ENCODE data around the gene JAK3. TPM values are rescaled to one million over a fixed set of nuclear protein-coding genes. Genes with fewer than 3 reads are reported as not detected.
A peak's percentile ranks its signal among the peaks of the same experiment; 100 is the strongest.
"Not testable (repeated sequence)": the region's sequence is repeated elsewhere in the genome, so short reads cannot be mapped to it uniquely, and the experiment has no call there.

JAK3 gene
- total RNA-seq, 1 donor from 2014 or later = 4.1 TPM

DNA sequence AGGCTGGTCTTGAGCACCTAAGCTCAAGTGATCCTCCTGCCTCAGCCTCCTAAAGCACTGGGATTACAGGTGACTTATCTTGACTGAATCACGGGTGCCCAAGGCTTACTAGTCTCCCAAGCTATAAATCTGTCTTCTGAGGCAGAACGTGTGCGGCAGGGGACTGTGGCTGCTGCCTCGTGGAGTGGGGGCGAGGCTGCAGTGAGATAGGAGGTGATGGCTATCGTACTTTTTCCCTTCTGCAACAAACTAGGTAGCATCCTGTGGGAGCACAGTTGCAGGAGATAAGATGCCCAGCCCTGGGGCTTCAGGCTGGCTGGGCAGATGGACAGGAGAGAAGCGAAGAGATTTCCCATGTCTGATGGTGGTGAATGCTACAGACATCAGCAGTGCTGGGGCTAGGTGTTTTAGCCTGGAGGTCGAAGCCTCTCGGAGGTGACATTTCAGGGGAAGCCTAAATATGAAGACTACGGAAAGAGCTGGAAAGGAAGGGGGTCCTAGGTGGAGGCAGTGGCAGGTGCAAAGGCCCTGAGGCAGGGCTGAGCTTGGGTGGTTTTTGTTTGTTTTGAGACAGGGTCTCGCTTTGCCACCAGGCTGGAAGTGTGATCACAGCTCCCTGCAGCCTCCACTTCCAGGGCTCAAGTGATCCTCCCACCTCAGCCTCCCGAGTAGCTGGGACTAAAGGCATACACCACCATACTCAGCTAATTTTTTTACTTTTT is 45.5 kb downstream of the JAK3 start:
- no peak for DNase-seq

DNA sequence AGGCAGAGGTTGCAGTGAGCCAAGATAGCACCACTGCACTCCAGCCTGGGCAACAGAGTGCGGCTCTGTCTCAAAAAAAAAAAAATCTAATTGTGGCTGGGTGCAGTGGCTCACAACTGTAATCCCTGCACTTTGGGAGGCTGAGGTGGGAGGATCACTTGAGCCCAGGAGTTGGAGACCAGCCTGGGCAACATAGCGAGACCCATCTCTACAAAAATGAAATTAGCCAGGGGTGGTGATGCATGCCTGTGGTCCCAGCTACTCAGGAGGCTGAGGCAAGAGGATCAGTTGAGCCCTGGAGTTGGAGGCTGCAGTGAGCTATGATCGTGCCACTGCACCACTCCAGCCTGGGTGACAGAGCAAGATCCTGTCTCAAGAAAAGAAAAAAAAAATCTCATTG is 49.2 kb downstream of the JAK3 start:
- not testable (repeated sequence) for DNase-seq

DNA sequence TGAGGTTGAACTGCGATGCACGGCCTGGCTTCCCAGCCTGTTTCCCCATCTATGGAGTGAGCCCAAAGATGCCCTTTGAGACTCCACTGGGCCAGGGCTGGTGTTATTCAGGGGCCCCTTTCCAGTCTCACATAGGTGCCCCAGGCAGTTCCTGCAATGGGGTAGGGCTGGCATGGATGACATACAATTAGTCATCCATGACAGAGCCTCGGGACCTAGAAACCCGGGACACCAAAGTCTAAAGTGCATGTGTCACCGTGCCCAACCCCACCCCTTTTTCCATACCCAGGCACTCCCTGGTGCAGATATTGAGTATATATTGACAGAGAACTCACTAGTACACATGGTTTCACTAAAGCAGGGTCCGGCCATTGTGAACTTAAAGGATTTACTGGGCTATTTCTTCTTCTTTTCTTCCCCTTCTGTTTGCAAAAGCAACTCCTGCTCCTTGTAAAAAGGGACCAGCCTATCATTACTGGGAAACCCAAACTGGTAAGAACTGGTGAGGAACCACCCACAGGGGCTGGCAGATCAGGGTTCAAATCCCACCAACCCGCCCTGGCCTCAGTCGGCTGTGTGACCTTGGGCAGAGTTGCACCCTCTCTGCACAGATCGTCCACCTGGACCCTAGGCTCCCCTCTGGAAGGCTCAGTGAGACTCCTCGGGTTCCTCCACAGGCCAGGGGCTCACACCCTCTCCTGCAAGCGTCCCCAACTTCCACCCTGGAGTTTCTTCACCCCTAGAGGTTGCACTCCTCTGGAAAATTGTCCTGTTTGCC is 50.2 kb downstream of the JAK3 start:
- no peak for DNase-seq

DNA sequence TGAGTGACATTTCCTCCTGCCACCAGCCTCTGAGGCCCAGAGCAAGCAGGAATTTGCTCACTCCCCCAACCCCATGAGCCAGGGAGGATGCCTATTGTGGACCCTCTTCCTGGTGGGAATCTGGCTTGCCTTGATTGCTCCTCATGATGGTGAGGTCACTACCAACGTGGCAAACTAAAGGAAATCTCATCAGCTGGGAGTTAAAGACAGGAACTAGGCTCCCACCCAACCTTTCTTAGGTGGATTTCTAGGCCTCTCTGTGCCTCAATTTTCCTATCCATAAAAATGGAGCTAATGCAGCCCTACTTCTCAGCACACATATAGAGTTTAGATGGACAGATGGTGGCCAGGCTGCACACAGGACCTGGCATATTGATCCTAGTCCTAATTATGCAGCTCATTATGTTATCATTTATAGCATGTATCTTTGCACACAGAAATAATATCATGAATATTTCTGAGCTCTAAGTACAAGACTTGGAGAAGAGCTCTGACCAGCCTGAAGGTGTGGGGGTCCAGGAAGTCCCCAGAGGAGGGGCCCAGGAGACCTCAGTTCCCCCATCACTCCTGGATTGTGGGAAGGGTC is 50.9 kb downstream of the JAK3 start:
- DNase-seq = no peak

DNA sequence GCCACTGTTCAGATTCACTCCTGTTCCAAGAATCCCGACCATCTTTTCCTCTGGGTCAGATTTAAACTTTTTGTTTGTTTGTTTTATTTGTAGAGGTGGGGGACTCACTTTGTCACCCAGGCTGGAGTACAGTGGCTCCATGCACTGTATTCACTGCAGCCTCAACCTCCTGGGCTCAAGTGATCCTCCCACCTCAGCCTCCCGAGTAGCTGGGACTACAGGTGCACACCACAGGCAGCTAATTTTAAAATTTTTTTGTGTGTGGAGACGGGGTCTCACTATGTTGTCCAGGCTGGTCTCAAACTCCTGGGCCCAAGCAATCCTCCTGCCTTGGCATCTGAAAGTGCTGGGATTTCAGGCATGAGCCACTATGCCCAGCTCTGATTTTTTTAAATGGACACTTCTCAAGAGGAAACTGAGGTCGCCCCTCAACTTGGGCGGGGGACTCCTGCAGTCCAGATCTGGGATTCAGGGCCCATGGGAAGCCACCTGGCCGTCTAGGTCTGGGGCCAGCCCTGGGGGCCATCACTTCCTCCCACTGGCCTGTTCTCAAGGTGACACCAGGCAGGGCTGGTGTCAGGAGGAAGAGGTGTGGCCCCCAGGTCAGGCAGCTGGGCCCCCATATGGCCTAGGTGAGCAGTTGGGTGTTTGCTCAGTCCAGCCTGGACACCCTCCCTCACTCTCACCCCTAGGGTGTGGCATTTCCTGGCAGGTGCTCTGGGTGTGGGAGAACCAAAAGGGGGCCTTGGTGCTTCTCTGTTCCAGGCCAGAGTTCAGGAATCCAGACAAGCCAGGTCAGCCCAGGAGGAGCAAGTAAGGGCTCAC is 51.6 kb downstream of the JAK3 start:
- no peak for DNase-seq

DNA sequence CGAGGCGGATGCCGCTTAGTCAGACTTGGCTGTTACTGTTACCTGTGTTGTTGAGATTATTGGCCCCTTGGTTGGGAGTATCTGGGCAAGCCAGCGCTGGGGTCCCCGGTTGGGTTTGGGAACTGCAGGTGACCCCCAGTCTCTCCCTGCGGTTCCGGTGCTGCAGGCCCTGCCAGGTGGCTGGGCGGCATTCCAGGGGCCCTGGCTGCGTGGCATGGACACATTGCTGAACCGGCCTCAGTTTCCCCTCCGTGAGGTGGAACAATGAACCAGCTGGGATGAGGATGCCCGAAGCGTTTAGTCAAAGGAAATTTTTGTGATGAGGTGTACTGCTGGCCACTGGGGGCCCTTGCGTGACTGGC is 52.3 kb downstream of the JAK3 start:
- DNase-seq = no peak

DNA sequence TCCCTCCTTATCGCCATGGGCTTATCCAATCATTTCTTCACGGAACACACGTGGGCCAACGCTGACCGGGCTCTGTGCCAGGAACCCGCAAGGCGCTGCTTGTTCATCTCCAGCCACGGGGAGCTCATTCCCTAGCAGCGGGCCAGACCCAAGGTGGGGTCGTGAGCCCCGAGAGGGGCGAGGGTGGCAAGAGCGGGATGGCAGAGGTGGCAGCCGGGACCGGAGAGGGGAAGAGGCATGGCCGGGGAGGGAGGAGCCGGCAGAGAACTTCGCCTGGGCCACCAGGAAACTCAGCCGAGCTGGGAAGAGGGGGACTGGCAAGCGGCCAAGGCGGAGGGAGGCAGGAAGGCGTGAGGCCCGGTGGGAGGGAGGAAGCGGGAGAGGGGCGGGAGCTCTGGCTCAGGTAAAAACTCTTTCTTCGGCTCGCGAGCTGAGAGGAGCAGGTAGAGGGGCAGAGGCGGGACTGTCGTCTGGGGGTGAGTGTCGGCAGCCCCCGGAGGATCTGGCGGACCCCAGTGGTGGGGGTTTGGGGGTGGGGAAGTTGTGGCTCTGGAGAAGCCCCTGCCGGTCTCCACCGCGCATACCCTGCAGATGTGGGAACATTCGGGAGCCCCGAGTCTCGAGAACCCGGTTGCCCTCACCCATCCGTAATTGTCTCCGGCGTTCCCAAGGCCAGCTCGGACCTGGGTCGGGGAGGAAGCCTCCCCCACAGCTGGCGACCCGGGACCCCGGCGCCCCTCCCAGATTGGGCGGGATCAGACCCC is 52.9 kb downstream of the JAK3 start, which contains the start of gene B3GNT3:
B3GNT3 (plus strand) TSS at position 408 of the 764 bp plus-strand sequence. CDS start 12,670 bp downstream, outside the sequence.
- peak; percentile 33 for DNase-seq

DNA sequence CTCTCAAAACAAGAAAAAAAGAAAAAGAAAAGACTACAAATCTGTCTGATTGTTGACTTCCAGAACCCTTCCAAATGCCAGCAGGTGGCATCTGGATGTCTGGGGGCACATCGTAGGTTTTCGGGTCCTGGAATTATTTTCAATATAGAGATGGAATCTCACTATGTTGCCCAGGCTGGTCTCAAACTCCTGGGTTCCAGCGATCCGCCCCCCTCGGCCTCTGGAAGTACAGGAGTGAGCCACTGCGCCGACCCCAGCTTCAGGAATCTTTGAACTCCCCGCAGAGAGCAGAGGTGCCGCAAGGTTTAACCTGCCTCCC is 53.4 kb downstream of the JAK3 start:
- no peak for DNase-seq

DNA sequence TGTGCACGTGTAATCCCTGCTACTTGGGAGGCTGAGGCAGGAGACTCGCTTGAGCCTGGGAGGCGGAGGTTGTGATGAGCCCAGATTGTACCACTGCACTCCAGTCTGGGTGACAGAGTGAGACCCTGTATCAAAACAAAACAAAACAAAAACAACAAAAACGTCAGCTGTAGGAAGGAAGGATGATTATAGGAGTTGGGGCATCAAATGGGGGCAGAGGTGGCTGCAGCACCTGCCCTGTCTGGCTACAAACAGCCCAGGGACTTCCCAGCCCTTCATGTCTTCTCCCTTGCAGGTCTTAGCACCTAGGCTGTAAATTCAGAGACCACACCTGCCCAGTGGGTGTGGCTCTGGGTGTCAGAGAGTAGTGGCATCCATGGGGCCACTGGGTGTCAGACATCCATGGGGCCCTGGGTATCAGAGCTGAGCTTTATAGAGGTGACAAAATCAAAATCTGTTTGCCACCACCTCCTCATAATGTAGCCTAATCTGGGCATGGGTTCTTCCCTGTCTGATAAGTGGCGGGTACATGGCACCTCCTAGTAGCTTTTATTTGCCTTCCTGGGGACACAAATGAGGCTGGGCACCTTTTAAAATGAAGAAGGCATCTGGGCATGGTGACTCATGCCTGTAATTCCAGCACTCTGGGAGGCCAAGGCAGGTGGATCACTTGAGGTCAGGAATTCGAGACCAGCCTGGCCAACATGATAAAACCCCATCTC is 57.6 kb downstream of the JAK3 start:
- no peak for DNase-seq

DNA sequence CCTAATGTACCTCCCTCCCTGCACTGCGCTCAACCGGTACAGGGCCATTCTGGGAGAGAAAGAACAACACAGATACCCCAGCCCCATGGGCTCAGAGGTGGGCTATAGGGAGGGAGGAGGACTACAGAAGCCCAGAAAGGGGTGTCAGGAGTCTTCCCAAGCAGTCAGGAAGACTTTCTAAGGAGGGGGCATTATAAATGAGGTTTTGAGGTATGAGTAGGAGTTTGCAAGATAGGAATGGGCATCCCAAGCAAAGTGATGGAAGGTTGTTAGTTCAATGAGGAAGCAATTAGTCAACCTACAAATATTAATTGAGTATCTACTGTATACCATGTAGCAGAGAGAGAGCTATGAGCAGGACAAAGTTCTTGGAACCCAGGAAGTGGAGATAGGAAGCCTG is 59.1 kb downstream of the JAK3 start:
- DNase-seq = no peak

DNA sequence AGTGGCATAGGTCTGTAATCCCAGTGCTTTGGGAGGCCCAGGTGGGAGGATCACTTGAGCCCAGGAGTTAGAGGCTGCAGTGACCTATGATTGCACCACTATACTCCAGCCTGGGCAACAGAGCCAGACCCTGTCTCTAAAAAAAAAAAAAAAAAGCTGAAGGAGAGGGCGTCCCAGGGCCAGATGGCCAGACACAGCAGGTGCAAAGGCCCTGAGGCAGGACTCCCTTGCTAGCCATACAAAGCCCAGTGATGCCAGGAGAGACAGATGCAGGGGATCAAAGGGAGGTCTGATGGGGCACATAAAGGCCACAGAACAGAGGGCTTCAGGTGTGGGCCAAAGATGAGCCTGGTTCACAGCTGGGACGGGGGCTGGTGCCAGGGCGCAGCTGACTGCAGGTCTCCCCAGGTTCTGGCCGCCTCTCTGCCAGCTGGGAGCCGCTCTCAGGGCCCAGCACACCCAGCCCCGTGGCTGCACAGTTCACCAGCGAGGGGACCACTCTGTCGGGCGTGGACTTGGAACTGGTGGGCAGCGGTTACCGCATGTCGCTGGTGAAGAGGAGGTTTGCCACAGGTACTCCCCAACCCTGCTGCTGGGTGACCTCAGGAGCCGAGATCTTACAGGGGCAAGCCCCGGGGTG is 60.4 kb downstream of the JAK3 start:
- DNase-seq = no peak

DNA sequence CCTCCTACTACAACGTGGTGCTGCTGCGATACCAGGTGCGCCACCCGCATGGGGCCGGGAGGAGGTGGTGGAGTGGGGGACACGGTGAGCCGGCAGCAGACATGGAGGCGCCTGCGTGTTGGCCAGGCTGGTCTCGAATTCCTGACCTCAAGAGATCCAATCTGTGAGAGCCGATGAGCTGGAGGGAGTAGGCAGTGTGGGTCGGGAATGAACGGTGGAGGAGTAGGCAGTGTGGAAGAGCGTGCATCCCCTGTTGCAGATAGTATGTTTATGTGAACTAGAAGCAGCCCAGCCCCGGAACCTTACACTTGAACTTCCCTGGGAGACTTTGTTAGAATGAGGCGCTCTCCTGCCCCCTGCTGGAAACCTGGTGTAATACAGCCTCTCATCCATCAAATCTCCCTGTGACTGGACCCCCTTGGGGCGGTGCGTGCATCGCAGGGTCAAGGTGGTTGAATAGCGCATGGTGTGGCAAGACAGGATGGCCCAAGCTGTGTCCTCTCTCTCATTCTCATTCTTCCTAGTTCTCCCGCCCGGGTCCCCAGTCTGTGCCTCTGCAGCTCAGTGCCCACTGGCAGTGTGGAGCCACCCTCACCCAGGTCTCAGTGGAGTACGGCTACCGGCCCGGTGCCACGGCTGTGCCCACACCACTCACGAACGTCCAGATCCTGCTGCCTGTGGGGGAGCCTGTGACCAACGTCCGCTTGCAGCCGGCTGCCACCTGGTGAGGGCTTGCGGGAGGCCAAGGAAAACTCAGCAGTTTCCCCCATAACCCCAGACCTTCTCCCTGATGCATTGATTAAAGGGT is 63.4 kb downstream of the JAK3 start:
- DNase-seq = peak; percentile 76

DNA sequence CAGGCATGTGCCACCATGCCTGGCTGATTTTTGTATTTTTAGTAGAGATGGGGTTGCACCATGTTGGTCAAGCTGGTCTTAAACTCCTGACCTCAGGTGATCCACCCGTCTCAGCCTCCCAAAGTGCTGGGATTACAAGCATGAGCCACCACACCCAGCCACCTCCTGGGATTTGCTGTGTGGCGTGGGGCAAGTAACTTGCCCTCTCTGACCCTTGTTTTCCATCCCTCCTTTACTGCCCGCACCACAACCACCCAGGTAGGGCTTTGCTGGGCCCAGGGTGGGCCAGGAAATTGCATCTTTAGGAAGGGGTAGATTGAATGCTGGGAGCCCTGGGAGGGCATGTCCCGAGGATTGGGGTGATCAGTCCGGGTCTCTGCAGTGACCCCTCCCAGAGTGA is 64.1 kb downstream of the JAK3 start:
- not testable (repeated sequence) for DNase-seq

DNA sequence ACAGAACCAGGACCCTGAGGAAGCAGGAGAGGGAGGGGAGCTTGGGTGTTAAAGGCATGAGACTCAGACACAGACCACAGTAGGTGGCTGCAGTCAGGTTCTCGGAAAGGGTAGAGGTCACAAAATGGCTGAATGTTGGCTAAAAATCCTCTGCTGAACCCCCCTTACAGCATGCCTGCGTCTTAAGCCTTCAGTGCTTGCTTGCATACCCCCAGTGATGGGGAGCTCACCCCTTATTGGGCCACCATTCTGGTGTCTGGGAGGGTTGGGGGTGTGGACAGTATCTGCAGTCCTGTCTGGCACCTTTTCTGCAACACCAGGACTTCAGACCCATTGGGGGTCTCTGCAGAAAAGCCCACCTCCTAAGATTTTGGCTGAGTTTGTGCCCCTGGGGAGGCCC is 67.0 kb downstream of the JAK3 start:
- DNase-seq = no peak

DNA sequence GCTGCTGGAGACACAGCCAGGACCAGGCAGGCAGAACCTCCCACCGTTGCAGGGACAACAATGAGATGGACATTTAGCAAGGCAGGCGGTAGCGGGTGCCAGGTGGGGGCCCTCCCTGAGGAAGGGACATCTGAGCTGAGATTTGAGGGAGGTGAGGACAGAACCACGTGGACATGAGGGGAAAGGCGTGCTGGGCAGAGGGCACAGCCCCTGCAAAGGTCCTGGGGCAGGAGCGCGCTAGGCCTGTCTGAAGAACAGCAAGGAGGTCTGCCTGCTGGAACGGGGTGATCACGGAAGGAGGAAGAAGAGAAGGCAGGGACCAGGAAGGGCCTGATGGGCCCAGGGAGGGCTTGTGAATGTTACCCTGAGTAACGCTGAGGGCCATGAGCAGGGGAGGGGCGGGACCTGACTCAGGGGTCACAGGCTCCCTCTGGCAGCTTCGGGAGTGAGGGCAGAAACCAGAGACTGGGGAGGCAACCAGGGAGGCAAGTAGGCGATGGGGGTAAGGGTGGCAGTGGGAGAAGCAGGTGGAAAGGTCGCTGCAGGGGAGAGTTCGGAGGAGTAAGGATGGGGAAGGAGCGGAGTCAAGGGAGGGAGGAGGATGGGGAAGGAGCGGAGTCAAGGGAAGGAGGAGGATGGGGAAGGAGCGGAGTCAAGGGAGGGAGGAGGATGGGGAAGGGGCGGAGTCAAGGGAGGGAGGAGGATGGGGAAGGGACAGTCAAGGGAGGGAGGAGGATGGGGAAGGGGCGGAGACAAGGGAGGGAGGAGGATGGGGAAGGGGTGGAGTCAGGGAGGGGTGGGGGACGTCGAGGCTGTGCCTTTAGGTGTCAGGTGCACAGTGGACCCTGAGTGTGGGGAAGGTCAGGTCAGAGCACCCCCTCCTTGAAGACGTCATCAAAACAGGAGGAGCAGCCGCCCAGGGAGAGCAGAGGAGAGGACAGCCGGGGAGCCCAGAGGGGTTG is 68.5 kb downstream of the JAK3 start:
- DNase-seq = peak; percentile 52

DNA sequence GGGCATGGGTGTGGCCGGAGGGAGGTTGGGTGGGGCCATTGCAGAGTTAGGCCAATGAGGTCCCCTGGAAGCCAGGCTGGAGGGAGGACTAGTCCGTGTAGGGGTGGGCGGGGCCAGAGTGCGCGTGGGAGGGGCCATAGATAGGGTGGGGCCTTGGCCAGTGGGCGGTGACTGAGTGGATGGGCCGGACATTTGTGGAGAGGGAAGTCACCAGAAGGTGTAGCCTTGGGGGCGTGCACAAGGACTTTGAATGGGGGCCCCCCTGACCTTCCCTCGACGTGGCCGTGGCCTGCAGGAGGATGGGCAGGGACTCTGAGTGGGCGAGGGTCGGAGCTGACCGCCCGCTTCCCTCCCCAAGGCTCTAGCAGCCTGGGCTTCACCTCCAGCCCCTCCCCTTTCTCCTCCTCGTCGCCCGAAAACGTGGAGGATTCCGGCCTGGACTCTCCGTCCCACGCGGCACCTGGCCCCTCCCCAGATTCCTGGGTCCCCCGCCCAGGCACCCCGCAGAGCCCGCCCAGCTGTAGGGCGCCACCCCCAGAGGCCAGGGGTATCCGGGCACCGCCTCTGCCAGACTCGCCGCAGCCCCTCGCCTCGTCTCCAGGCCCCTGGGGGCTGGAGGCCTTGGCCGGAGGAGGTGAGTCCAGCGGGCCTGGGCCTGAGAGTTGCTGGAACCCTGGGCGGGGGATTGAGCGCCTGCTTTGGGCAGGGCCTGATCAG is 69.4 kb downstream of the JAK3 start:
- peak; percentile 63 for DNase-seq

DNA sequence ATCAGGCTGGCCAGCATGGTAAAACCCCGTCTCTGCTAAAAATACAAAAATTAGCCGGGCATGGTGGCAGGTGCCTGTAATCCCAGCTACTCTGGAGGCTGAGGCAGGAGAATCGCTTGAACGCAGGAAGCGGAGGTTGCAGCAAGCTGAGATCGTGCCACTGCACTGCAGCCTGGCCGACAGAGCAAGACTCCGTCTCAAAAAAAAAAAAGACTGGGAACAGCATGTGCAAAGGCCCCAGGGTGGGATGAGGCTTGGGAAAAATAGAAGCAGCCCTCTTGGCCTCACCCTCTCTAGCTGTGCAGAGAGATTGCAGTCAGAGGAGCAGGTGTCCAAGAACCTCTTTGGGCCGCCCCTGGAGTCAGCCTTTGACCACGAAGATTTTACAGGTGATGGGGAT is 69.9 kb downstream of the JAK3 start:
- not testable (repeated sequence) for DNase-seq
